LHCN-M2 (cell line): Measurements from ENCODE around the gene POLR2E. TPM values are rescaled to one million over a fixed set of nuclear protein-coding genes. Genes with fewer than 3 reads are reported as not detected.
"Not testable (repeated sequence)": the region's sequence is repeated elsewhere in the genome, so short reads cannot be mapped to it uniquely, and the experiment has no call there.

Source experiments
- DNase-seq: peaks from one replicate; pipeline ENCODE4 v3.0.0-alpha.2; 2012; ENCODE audit warnings: low read depth
- total RNA-seq: library from RNA; depleted of rRNA; stranded (reverse); fragments of >200 nt; gene quantifications from 2 replicates; pipeline ENCODE4 v1.2.3, GENCODE V29; 2014

Gene POLR2E
- total RNA-seq, 1 experiment from 2014 or later: 277 TPM

DNA sequence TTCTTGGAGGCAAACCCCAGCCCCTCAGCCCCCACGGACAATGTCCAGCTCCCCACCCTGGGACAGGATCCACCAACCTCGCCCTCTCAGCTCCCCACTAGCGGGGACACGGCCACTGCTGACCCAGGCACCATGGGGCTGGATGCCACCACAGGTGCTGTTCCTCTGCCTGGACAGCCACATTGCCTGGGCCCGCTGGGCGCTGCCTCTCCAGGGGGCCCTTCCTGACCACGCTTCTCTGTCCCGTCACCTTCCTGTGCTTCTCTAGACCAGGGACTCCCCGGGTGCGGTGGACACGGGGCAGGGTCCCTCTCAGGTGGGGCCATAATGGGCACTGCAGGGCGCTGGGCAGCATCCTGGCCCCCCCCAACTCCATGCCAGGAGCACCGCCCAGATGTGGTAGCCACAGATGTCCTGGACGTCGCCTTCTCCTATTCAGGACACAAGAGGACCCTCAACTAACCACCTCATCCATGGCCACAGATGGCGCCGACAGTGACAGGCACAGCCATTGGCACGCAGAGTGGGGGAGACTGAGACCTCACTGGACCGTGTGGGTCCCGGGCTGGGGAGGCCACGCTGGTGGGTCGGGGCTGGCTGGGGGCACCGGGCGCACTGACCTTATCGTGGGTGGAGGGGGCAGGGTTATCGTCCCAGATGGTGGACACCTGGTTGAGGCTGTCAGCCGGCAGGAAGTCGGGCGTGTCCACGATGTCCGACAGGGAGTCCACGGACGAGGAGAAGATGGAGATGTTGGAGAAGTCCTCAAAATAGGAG, 32.0 kb upstream of the POLR2E start:
- DNase-seq: no peak

DNA sequence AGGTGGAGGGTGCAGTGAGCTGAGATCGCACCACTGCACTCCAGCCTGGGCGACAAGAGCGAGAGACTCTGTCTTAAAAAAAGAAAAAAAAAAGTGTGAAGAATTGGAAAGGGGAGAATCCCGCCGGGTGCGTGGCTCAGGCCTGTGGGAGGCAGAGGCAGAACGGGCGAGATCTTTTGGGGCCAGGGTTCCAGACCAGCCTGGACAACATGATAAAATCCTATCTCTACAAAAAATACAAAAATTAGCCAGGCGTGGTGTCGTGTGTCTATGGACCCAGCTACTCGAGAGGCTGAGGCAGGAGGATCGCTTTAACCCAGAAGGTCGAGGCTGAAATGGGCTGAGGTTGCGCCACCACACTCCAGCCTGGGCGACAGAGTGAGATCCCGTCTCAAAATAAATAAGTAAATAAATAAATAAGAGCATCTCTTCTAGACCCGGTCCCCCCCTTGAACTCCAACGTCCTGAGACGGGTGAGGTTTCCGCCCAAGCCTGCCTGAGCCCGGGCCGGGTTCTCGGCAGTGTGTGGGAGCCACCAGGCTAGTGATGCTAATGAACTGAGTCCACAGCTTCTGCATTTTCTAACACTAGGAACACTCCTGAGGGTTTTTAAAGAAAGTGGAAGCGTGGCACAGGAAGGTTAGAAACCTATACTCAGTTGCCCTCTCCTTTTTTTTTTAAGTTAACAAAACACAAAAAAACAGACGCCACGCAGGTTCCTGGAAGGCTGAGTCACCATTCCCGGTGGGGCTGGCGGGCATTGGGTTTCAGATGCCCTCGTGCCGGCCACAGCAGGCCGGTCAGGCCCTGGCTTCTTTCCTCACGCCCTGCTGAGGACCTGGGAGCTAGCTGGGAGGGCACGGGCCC, 30.7 kb upstream of the POLR2E start:
- DNase-seq: peak; percentile 83

DNA sequence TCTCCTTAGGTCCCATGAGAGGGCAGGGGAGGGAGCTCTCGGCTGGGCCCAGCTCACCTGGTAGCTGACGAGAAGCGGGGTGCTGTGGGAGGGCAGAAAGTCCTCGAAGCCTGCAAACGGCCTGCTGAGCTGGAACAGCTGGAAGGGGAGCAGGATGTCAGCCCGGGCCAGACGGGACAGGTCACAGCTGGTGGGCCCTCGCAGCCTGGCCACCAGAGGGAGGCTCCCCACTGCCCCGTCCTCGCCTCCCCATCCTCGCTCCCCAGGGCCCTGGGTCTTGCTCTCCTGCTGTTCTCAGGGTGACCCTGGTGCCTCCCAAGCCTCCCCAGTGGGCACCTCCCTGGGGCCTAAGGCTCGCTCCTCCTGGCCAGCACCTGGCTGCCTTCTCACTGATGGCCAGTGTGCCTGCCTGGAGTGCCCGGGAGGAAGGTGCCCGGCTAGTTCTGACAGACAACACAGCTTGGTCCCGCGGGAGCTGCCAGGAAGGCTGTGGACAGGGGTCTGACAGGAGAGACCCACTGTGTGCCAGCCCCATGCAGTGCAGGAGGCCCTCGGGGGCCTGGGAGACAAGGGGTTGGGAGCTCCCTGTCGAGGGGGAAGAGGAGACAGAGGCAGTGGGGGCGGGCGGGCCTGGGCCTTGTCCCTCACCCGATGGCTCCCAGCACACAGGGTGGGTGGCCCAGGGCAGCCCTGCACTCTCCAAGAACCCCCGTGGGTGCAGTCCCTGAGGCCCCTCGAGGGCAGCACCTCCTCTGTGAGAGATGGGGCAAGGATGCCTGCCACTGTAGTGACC, 28.9 kb upstream of the POLR2E start:
- no peak for DNase-seq

DNA sequence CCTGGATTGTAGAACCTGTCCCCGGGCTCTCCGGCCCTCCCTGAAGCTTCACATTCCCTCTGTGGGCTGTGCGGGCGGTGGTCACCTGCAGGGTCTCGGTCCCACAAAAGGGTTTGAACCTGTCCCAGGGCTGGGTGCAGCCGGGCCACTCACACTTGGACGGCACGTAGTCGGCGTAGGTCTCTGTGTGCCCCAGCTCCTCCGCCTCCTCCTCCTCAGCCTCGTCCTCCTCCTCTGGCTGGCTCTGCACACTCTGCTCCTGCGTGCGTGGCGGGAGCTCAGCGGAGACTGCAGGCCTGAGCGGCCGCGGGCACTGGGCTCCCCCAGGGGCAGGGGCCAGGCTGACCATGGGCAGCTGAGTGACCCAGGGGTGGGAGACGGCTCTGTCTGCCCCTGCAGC, 28.2 kb upstream of the POLR2E start:
- no peak for DNase-seq

DNA sequence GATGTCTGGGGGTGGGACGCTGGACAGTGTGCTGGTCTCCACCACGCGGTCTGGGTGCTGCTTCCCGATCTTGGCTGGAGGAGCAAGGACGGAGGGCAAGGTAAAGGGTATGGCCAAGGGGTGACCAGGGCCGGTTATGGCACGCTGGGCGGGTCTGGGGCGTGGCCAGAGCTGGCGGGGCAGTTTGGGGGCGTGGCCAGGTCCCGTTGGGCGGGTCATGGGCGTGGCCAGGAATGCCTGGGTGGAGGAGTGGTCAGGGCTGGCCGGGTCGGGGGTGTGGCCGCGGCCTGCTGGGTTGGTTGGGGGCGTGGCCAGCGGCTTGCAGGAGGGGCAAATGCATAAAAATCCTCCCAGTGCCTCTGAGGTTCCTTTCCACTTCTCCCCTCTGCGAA, 27.8 kb upstream of the POLR2E start:
- DNase-seq: peak; percentile 63

DNA sequence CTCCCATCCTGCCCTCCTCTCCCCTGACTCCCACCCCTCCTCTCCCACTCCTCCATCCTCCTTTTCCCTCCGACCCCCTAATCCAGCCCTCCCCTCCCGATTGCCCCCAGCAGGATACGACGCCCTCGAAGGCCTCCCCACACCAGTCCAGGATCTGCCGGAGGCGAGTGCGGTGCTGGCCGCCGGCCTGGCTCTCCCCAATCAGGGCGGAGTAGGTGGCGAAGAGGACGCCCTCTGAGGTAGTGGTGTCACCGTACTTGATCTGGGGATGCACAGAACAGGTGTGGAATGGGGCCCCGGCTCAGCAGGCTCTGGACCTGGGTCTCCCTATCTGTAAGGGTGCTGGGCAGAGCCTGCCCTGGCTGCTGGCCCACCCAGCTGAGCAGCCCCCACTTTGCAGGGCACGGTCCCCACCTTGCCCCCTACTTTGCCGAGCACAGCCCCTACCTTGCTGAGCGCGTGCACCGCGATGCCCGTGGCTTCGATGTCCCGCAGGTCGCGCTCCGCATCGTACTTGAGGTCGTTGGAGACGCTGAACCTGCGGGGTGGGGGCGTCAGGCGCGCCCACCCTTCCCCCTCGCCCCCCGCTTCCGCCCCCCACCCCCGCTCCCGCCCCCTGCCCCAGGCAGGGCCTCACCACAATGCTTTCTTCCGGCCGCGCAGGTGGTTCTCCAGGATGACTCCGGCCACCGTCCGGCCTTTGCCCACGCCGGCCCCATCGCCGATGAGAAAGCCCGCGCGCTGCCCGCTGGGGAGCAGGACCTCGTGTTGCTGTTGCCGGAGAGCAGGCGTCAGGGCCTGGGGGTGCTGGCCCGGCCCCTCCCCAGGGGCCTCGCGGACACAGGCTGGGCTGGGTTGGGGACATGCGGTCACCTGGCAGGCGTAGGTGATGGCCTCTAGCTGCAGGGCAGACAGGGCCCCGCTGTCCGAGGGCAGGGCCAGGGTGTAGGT, 27.1 kb upstream of the POLR2E start:
- DNase-seq: no peak

DNA sequence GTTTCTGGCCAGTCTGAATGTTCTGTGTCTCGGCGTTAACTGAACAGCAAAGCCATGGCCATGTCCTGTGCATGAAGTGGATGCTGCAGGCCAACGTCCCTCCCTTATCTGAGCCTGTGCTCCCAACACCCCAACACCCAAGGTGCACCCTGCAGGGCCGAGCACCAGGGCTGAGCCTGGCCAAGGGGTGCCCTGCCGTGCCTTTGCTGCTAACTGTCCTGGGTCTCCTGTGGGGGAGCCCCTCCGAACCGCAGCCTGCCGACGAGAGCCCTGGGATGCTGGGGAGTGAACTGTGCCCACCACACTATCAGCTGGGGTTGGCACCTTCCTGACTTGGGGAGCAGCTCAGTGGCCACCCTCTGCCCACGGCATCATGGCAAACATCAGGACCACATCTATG, 26.2 kb upstream of the POLR2E start:
- DNase-seq: no peak

DNA sequence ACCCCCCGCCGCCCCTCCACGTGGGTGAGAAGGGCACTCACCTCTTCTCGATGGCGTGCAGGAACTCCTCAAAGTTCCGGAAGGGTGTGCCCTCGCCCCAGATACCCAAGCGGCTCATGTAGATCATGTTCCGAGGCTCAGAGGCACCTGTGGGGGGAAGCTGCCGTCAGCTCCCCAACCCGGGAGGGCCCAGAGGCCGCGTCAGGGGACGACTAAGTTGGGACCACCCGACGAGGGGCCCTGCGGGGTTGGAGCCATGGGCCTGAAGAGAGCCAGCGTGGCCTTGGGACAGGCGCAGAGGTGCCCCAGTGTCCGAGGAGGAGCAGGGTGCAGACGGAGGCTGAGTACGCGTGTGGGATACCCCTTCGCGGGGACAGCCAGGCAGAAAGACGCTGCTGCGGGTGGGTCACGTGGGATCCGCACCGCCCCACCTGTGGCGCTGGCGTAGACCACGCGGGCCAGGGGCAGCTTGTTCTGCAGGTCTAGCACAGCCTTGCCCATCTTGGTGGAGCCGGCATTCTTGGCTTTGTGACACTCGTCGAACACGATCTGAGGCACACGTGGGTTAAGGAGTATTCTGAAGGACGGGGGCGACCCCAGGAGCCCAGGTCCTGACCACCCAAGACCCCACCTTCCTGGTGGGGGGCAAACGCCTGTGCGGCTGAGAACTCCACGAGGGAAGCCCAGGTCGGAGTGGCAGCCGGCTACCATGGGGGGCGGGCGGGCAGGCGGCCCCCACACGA, 24.5 kb upstream of the POLR2E start:
- DNase-seq: no peak

DNA sequence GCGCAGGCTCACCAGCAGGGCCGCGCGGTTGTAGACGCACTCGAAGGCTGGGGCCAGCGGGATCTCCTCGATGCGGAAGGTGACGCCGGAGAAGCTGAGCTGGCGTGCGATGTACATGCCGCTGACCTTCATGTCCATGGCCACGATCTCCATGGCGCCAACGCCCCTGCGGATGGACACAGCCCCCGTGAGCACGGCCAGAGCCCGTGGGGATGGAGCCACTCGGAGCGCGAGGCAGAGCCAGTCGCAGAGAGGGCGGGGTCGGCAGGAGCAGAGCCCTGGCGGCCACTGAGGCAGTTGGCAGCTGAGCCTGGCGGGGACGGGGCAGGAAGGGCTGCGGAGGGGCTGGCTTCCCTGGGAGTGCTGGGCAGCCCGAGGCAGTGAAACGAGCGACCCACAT, 23.8 kb upstream of the POLR2E start:
- no peak for DNase-seq

DNA sequence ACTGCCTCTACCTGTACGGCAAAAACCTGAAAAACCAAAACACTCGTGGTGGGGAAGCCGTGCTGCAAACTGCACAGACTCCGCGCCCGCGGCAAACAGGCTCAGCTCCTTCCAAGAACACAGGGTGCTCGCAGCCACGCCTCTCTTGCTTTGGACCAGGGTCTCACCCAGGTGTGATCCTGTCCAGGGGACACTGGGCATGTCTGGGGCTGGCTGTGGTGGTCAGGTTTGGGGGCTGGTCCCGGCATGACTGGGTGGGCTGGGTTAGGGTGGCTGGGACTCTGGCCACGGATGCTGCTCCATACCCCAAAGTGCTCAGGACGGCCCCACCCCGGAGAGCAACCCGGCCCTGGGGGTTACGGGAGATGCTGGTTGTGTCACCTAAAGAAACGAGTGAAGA, 22.5 kb upstream of the POLR2E start:
- DNase-seq: no peak

DNA sequence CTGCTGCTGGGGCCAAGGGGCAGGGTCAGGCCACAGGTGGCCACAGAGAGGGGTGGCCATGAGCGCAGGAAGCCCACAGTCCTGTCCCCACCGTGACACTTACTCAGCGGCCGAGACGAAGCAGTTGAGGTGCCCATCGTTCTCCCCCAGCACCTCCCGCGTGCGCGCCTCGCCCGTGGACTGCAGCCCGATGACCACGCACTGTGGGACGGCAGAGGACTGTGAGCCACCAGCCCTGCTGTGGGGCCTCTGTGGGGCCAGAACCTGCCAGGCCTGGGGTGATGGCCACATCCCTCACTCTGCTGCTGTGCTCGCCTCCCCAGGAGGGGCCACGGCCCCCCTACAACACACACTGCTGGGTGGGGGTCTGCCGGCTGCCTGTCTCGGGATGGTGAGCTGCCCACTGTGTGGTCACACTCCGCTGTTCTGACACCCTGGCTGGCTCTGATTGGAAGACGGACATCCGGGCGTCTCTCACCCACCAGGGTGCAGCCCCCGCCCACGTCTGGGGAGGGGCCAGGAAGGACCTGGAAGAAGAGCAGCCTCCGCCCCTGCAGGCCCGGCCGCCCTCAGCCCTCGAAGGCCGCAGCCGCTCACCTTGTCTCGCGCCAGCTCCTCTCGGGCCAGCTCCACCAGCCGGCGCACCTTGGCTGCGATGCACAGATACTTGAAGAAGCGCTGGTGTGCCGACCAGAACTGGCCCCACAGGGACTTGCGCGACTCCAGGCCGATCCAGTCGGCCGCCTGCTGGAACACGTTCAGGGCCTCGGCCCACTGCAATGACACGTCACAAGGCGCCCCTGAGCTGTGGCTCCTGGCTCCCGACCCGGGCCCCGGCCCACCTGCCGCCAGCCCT, 21.8 kb upstream of the POLR2E start:
- DNase-seq: no peak

DNA sequence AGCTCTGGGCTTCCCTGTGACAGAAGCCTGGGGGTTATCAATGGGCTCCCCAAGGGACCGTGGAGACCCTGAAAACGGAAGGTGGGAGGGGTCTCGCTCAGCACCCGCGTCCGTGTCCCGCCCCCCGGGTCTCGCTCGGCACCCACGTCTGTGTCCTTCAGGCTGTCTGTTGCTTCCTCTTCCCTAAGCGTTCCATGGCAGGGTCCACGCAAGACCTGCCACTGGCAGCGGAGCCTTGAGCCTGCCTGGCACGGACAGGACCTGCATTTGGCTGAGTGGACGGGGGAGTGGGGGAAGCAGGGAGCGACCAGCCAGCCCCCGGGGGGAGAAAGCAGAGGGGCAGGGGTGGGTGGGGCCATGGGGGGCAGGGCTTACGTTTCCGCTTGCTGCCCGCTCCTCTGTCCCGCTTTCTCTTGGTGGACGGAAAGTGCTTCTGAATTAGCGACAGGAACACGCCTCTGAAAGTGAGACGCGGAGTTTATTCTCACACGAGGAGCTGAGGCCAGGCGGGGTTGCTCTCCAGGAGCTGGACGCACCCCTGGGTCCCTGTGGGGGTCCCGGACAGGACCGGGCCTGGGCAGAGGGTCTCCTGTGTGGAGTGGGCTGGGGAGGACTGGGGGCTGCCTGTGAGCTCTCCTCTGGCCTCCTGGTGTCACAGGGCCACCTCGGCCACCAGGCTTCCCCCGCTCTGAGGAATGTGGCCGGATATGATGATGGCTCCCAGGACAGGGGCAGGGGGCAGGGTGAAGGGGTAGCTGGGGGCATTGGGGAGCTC, 20.7 kb upstream of the POLR2E start:
- no peak for DNase-seq

DNA sequence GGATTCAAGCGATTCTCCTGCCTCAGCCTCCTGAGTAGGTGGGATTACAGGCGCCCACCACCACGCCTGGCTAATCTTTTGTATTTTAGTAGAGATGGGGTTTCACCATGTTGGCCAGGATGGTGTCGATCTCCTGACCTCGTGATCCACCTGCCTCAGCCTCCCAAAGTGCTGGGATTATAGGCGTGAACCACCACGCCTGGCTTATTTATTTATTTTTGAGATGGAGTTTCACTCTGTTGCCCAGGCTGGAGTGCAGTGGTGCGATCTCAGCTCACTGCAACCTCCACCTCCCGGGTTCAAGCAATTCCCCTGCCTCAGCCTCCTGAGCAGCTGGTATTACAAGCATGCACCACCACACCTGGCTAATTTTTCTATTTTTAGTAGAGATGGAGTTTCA, 19.6 kb upstream of the POLR2E start:
- not testable (repeated sequence) for DNase-seq

DNA sequence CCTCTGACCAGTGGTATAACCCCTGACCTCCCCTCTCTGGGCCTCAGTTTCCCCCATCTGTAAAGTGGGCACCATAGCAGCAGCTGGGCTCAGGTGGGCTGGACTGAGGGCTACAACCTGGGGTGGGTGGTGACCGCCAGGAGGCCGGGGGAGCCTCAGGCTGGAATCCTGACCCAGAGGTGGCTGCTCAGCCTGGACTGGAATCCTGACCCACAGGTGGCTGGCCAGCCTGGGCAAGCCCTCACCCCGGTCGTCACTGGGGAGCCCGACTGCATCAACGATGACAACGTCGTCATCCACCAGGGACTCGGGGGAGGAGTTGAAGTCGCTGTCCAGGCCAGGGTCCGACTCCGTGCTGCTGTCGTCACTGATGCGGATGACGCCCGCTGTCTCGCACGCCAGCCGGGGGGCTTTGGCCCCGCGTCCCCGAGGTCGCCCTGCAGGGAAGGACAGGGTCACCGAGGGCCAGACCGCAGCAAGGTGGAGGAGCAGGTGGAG, 18.9 kb upstream of the POLR2E start:
- DNase-seq: no peak

DNA sequence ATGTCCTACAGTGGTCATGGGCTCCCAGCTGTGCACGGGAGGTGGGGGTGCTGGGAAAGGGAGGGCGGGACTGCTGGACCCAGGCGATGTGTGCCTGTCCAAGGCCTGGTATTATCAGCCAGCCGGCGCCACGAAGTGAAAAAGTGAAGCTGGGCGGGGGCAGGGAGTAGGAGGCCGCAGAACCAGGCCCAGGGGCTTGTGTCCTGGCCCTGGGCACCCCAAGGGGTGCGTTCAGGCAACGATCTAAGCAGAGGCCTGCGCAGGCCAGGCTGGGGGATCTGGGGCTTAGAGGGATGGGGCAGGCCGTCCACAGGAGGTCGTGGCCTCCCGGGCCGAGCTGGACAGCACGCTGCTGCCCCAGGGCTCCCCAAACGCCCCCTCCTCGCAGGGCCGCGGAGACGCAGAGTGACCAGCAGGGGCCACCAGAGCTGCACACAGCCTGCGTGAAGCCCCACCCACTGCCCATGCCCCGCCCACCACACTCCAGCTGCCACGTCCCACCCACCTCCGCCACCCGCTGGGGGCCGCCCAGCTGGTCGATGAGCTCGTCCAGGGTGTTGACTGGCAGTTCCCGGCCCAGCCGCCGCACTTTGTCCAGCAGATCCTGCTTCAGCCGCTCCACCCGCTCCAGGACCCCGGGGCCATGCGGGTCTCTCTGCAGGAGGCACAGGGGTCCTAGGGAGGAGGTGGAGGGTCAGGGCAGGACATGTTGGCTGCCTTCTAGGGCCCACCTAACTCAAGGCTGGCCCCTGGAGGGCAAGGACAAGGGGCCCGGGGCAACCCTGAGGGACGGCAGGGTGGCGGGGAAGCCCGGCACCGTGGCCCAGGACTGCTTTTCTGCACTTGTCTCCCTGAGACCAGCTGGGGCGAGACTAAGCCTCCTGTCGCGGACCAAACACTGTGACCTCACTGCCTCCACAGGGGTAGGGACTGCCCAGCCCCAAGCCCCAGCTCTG, 18.1 kb upstream of the POLR2E start:
- DNase-seq: peak; percentile 91

DNA sequence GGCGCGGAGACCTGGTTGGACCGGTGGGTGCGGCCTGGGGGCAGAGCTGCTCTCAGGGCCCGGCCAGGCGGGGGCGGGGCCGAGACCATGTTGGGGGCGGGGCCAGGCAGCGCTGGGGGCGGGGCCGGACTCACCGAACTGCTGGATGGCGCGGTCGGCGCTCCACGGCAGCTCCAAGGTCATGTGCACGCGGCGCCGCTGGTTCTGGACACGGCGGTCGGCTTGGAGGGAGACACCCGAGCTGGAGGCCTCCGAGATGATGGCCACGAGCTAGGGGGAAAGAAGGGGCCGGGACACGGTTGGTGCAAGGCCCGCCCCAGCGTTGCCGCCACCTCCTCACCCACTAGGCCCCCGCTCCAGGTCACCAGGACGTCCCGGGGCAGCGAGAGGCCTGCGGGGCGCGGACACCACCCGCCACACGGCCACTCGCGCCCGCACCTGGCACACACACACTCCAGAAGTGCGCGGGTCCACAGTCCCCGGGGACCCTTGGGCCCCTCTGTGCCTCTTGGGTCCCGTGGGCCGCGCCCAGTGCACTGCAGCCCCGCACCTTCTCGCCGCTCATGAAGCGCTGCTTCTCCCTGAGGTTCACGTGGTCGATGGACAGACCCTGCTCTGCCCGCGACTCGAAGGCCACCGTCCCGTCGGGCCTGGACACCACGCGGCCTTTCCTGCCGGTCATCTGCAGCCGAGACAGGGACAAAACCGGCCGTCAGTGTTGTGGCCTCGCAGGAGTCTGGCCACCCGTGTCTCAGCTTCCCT, 17.3 kb upstream of the POLR2E start:
- DNase-seq: no peak
